AG08396 (cell line): ENCODE data around the gene PDE4D.
"Not testable (repeated sequence)": the region's sequence is repeated elsewhere in the genome, so short reads cannot be mapped to it uniquely, and the experiment has no call there.

Source experiments
- DNase-seq: peaks from one replicate; pipeline ENCODE4 v3.0.0; 2012; ENCODE audit warnings: low spot score, mixed read lengths

Gene PDE4D

GRCh38 chr5:58965677-58966414 is 927.7 kb downstream of the PDE4D start:
- DNase-seq: no peak

GRCh38 chr5:58963821-58964220 is 929.7 kb downstream of the PDE4D start:
- DNase-seq: no peak

- DNase-seq: no peak
These were observed 930.2 kb downstream of the PDE4D start for GRCh38 chr5:58963361-58963760.

GRCh38 chr5:58961631-58962280 is 931.8 kb downstream of the PDE4D start:
- DNase-seq: no peak

GRCh38 chr5:58958701-58959100 is 934.8 kb downstream of the PDE4D start:
- DNase-seq: no peak

GRCh38 chr5:58953218-58953617 is 940.3 kb downstream of the PDE4D start:
- DNase-seq: not testable (repeated sequence)

- no peak for DNase-seq
These were observed 943.3 kb downstream of the PDE4D start for GRCh38 chr5:58950224-58950623.

GRCh38 chr5:58946230-58946629 is 947.3 kb downstream of the PDE4D start:
- DNase-seq: no peak

- DNase-seq: no peak
These were observed 949.3 kb downstream of the PDE4D start for GRCh38 chr5:58944221-58944620.

GRCh38 chr5:58940446-58940845 is 953.1 kb downstream of the PDE4D start:
- no peak for DNase-seq

GRCh38 chr5:58939664-58940063 is 953.9 kb downstream of the PDE4D start:
- DNase-seq: no peak

GRCh38 chr5:58938563-58939424 is 954.7 kb downstream of the PDE4D start:
- DNase-seq: no peak

GRCh38 chr5:58937031-58937681 is 956.4 kb downstream of the PDE4D start:
- DNase-seq: no peak

GRCh38 chr5:58934629-58935097 is 958.9 kb downstream of the PDE4D start:
- no peak for DNase-seq

- DNase-seq: no peak
These were observed 959.5 kb downstream of the PDE4D start for GRCh38 chr5:58933891-58934628.

- no peak for DNase-seq
These were observed 961.4 kb downstream of the PDE4D start for GRCh38 chr5:58932057-58932612.

- DNase-seq: no peak
These were observed 963.0 kb downstream of the PDE4D start for GRCh38 chr5:58930520-58930919.

- peak; percentile 15 for DNase-seq
These were observed 963.8 kb downstream of the PDE4D start for GRCh38 chr5:58929726-58930125.

- DNase-seq: no peak
These were observed 965.6 kb downstream of the PDE4D start for GRCh38 chr5:58927938-58928337.

- DNase-seq: no peak
These were observed 966.3 kb downstream of the PDE4D start for GRCh38 chr5:58927181-58927580.

GRCh38 chr5:58926541-58926935 is 967.0 kb downstream of the PDE4D start:
- no peak for DNase-seq
